ENCODE data around the gene CHRNG. TPM values are rescaled to one million over a fixed set of nuclear protein-coding genes. Genes with fewer than 3 reads are reported as not detected.
"Not testable (repeated sequence)": the region's sequence is repeated elsewhere in the genome, so short reads cannot be mapped to it uniquely, and the experiment has no call there.

CHRNG gene
- total RNA-seq, 1 donor from 2014 or later: not detected

GRCh38 chr2:232567721-232568120 is 28.2 kb downstream of the CHRNG start:
- Mint-ChIP-seq H3K27me3 (ENCODE audit: unreplicated experiment) (no peaks in the 10 kb centered on the region), H3K36me3 (ENCODE audit: unreplicated experiment) (peaks cover 64% of the 10 kb centered on the region), H3K4me1 (ENCODE audit: unreplicated experiment) (peaks cover 22% of the 10 kb centered on the region), H3K9me3 (ENCODE audit: unreplicated experiment) (no peaks in the 10 kb centered on the region), H3K4me3 (ENCODE audit: unreplicated experiment) (no peak overlapping the region), H3K27ac (ENCODE audit: unreplicated experiment) (peak overlapping the region; percentile 83)
- no peak for DNase-seq (ENCODE audit: extremely low spot score, unreplicated experiment)
- TF ChIP-seq, protein P1, sequence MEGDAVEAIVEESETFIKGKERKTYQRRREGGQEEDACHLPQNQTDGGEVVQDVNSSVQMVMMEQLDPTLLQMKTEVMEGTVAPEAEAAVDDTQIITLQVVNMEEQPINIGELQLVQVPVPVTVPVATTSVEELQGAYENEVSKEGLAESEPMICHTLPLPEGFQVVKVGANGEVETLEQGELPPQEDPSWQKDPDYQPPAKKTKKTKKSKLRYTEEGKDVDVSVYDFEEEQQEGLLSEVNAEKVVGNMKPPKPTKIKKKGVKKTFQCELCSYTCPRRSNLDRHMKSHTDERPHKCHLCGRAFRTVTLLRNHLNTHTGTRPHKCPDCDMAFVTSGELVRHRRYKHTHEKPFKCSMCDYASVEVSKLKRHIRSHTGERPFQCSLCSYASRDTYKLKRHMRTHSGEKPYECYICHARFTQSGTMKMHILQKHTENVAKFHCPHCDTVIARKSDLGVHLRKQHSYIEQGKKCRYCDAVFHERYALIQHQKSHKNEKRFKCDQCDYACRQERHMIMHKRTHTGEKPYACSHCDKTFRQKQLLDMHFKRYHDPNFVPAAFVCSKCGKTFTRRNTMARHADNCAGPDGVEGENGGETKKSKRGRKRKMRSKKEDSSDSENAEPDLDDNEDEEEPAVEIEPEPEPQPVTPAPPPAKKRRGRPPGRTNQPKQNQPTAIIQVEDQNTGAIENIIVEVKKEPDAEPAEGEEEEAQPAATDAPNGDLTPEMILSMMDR (IDR thresholded peaks at IDR 0.05): no peak

GRCh38 chr2:232568161-232568560 is 28.7 kb downstream of the CHRNG start:
- DNase-seq (ENCODE audit: extremely low spot score, unreplicated experiment): no peak
- Mint-ChIP-seq H3K9me3 (ENCODE audit: unreplicated experiment) (no peaks in the 10 kb centered on the region), H3K36me3 (ENCODE audit: unreplicated experiment) (peaks cover 61% of the 10 kb centered on the region), H3K4me3 (ENCODE audit: unreplicated experiment) (no peak overlapping the region), H3K27me3 (ENCODE audit: unreplicated experiment) (no peaks in the 10 kb centered on the region), H3K4me1 (ENCODE audit: unreplicated experiment) (peaks cover 22% of the 10 kb centered on the region), H3K27ac (ENCODE audit: unreplicated experiment) (peak overlapping the region; percentile 83)
- TF ChIP-seq, protein P1 (IDR thresholded peaks at IDR 0.05): no peak

DNA sequence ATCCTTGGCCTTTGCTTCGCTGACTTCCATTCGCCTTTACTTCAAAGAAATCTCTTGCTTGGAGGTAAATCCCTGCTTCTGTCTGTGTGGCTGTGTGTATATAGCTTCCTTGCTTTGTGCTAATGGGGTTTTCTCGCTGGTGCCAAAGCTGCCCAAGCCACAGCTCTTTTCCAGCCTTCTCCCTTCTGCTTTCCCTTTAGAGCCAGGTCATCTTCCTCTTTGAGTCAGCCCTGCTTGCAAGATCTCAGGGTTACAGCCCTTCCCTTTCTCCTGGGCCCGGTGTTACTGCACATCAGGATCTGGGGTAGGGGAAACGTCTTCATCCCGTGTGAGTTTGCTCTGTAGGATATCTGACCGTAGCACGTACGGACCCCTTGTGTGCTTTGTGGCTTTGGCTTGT is 30.0 kb downstream of the CHRNG start:
- Mint-ChIP-seq H3K9me3 (ENCODE audit: unreplicated experiment) (no peaks in the 10 kb centered on the region), H3K27me3 (ENCODE audit: unreplicated experiment) (no peaks in the 10 kb centered on the region), H3K4me1 (ENCODE audit: unreplicated experiment) (peaks cover 27% of the 10 kb centered on the region), H3K36me3 (ENCODE audit: unreplicated experiment) (peaks cover 61% of the 10 kb centered on the region), H3K27ac (ENCODE audit: unreplicated experiment) (no peak overlapping the region), H3K4me3 (ENCODE audit: unreplicated experiment) (no peak overlapping the region)
- TF ChIP-seq, protein P1 (IDR thresholded peaks at IDR 0.05): no peak
- DNase-seq (ENCODE audit: extremely low spot score, unreplicated experiment): no peak

DNA sequence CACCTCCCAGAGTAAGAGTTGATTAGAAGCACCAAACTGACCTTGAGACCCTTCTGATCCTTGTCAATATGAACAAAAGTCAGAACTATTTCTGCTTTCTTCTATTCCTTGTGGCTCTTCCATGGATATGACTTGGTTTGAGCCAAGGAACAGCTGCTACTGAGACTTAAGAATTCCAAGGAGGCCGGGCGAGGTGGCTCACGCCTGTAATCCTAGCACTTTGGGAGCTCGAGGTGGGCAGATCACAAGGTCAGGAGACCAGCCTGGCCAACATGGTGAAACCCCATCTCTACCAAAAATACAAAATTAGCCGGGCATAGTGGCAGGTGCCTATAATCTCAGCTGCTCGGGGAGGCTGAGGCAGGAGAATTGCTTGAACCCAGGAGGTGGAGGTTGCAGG is 31.0 kb downstream of the CHRNG start:
- not testable (repeated sequence) for DNase-seq (ENCODE audit: extremely low spot score, unreplicated experiment); H3K9me3 Mint-ChIP-seq (ENCODE audit: unreplicated experiment); H3K27me3 Mint-ChIP-seq (ENCODE audit: unreplicated experiment); H3K4me3 Mint-ChIP-seq (ENCODE audit: unreplicated experiment)
- Mint-ChIP-seq H3K4me1 (ENCODE audit: unreplicated experiment) (peaks cover 27% of the 10 kb centered on the region), H3K27ac (ENCODE audit: unreplicated experiment) (peak overlapping the region; percentile 27), H3K36me3 (ENCODE audit: unreplicated experiment) (peaks cover 58% of the 10 kb centered on the region)

- TF ChIP-seq, protein P1 (IDR thresholded peaks at IDR 0.05): no peak
- H3K36me3 Mint-ChIP-seq (ENCODE audit: unreplicated experiment): peaks cover 53% of the 10 kb centered on the region
- H3K9me3 Mint-ChIP-seq (ENCODE audit: unreplicated experiment): no peaks in the 10 kb centered on the region
- peak overlapping the region; percentile 27 for H3K27ac Mint-ChIP-seq (ENCODE audit: unreplicated experiment)
- no peak for DNase-seq (ENCODE audit: extremely low spot score, unreplicated experiment)
- H3K4me1 Mint-ChIP-seq (ENCODE audit: unreplicated experiment): peaks cover 28% of the 10 kb centered on the region
- no peak overlapping the region for H3K4me3 Mint-ChIP-seq (ENCODE audit: unreplicated experiment)
- no peaks in the 10 kb centered on the region for H3K27me3 Mint-ChIP-seq (ENCODE audit: unreplicated experiment)
These were observed 31.6 kb downstream of the CHRNG start for GRCh38 chr2:232571026-232571474.

GRCh38 chr2:232573042-232573441 is 33.5 kb downstream of the CHRNG start:
- Mint-ChIP-seq H3K4me3 (ENCODE audit: unreplicated experiment) (no peak overlapping the region), H3K4me1 (ENCODE audit: unreplicated experiment) (peaks cover 28% of the 10 kb centered on the region), H3K36me3 (ENCODE audit: unreplicated experiment) (peaks cover 41% of the 10 kb centered on the region), H3K27me3 (ENCODE audit: unreplicated experiment) (no peaks in the 10 kb centered on the region), H3K27ac (ENCODE audit: unreplicated experiment) (no peak overlapping the region), H3K9me3 (ENCODE audit: unreplicated experiment) (no peaks in the 10 kb centered on the region)
- DNase-seq (ENCODE audit: extremely low spot score, unreplicated experiment): no peak
- TF ChIP-seq, protein P1 (IDR thresholded peaks at IDR 0.05): no peak

Data from osteocyte (in vitro differentiated cells).